Erythroblast (primary cell): ENCODE results near the gene PATJ.

Experiments
- GATA1 ChIP-seq: IDR thresholded peaks from 2 replicates; pipeline ENCODE4 v1.6.1; 2011; ENCODE audit warnings: low read depth, mild to moderate bottlenecking, control low read depth, low read length, moderate library complexity
- POLR2A ChIP-seq: IDR thresholded peaks from 2 replicates; pipeline ENCODE4 v1.6.1; 2011; ENCODE audit warnings: mild to moderate bottlenecking, low read length

GRCh38 chr1:61779231-61779630 lies 37.0 kb downstream of the PATJ start:
- no peak for TF ChIP-seq POLR2A
- no peak for TF ChIP-seq GATA1
